Measurements from ENCODE around the gene RBM19. TPM values are rescaled to one million over a fixed set of nuclear protein-coding genes. Genes with fewer than 3 reads are reported as not detected.
A peak's percentile ranks its signal among the peaks of the same experiment; 100 is the strongest.

The RBM19 gene
- total RNA-seq, 1 donor: 22.6 TPM

DNA sequence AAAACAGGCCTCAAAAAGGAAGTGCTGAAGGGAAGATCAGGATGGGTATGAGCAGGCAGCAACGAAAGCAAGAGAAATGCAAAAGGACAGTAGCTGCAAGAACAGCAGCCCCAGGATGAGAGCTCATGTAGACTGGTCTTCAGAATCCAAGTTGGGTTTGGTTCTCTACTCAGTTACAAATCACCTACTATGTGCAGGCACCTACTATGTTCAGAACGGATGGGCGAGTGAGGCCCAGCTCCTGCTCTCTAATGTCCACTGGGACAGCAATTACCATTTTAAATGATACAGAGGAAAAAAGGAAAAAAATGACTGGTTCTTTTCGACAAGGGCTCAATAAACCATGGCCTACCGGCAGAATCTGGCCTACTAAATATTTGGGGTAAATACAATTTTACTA is 88.5 kb downstream of the RBM19 start:
- no peak for DNase-seq (ENCODE audit: low read depth)
- TF ChIP-seq, protein P1, sequence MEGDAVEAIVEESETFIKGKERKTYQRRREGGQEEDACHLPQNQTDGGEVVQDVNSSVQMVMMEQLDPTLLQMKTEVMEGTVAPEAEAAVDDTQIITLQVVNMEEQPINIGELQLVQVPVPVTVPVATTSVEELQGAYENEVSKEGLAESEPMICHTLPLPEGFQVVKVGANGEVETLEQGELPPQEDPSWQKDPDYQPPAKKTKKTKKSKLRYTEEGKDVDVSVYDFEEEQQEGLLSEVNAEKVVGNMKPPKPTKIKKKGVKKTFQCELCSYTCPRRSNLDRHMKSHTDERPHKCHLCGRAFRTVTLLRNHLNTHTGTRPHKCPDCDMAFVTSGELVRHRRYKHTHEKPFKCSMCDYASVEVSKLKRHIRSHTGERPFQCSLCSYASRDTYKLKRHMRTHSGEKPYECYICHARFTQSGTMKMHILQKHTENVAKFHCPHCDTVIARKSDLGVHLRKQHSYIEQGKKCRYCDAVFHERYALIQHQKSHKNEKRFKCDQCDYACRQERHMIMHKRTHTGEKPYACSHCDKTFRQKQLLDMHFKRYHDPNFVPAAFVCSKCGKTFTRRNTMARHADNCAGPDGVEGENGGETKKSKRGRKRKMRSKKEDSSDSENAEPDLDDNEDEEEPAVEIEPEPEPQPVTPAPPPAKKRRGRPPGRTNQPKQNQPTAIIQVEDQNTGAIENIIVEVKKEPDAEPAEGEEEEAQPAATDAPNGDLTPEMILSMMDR (IDR thresholded peaks at IDR 0.05; ENCODE audit: insufficient read depth, low read length): no peak
- H3K4me3 ChIP-seq (ENCODE audit: low read depth, low read length): no peak overlapping the region

DNA sequence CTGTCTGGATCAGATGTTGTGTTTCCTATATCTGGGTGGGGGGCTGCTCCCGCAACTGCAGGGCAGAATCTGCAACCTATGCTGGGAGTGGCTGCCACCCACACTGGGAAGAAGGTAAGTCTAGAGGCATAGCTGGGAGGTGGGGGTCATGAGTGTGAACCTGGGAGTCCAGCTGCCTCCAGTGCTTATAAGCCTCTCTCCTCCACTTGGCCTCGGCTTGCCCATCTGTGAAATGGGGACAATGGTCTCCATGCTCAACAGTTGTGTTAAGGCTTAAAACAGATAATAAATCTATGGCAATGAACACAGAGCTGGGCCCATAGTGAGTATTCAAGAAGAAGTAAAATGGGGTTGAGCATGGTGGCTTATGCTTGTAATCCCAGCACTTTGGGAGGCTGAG is 90.0 kb downstream of the RBM19 start:
- TF ChIP-seq, protein P1 (IDR thresholded peaks at IDR 0.05; ENCODE audit: insufficient read depth, low read length): no peak
- no peak overlapping the region for H3K4me3 ChIP-seq (ENCODE audit: low read depth, low read length)
- DNase-seq (ENCODE audit: low read depth): no peak

DNA sequence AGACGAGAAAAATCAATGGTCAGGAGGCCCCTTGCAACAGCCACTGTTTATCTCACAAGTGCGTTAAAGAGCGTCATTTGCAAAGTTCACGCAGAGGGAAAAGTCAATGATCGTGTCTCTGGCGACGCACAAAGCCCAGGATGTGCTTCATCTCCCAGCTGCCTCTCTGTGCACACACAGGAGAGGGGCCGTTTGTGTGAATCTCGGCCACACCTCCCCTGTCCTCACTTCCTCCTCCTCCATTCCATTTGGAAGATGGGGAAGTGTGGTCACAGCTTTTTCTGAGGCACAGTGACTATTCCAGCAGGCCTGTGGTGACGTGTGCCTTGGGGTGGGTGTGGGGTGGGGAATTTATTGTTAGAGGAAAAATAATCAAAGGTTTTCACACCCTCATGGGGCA is 90.4 kb downstream of the RBM19 start:
- no peak overlapping the region for H3K4me3 ChIP-seq (ENCODE audit: low read depth, low read length)
- no peak for DNase-seq (ENCODE audit: low read depth)
- TF ChIP-seq, protein P1 (IDR thresholded peaks at IDR 0.05; ENCODE audit: insufficient read depth, low read length): no peak

DNA sequence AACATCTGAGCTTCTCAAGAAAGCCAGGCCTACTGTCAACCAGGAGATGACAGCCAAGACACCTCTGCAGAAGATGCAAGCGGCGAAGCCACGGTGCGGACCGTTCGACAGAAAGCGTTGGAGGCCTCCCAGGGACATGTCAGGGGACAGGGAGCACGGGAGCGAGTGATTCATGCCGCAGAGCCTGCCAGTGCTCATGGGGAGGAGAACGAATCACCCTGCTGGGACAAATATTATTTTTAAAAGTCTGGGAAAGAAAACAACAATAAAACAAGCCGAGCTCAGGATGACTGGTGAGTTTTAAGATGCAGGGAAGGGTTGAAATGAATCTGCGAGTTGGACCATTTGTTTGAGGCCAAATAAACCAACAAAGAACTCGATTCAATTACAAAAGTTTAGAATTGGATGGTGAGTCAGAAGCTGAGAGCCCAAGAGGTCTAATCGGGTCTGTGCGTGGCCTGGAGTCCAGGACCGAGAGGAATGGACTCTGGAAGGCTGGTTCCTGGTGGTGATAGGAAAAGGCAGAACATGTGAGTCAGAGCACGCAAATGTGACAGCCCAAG is 91.0 kb downstream of the RBM19 start:
- DNase-seq (ENCODE audit: low read depth): peak; percentile 26
- H3K4me3 ChIP-seq (ENCODE audit: low read depth, low read length): no peak overlapping the region

DNA sequence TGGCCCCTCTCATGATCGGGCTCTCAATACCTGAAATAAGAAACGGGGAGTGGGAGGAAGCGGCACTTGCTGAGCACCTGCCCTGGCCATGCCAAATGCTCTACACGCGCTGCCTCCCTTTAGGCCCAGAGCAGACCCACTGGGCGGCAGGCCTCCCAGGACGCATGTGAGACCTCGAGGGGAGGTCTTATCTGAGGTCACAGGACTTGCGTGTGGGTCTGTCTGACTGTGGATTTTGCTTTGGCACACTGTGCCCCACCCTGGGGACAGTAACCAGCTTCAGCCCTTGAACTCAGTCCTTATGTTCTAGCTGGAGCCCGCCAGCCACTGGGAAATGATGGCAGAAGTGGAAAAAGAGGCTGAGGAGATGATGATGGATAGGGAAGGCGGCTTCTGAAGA is 91.8 kb downstream of the RBM19 start:
- no peak for DNase-seq (ENCODE audit: low read depth)
- TF ChIP-seq, protein P1 (IDR thresholded peaks at IDR 0.05; ENCODE audit: insufficient read depth, low read length): no peak
- H3K4me3 ChIP-seq (ENCODE audit: low read depth, low read length): no peak overlapping the region

More for the DNA sequence above, 91.0 kb downstream of the RBM19 start:
- TF ChIP-seq, protein P1 (IDR thresholded peaks at IDR 0.05; ENCODE audit: insufficient read depth, low read length): no peak

DNA sequence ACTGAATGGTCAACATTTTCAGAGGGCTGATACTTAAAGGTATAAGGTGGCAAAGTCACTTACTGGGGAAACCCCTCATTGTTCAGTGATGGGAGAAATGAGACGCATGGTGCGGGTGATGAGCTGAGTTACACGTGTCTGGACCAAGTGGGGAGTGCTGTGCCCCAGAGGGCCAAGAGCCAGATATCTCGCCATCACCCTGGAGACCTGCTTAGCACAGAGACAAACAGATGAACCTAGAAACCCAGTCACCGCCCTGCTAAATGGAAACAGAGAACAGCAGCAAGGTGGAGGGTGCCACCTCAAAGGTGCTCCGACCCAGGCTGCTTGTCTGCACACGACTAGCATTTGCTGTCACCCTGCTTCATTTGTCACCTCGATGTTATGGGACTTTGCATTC is 92.4 kb downstream of the RBM19 start:
- DNase-seq (ENCODE audit: low read depth): no peak
- no peak overlapping the region for H3K4me3 ChIP-seq (ENCODE audit: low read depth, low read length)
- TF ChIP-seq, protein P1 (IDR thresholded peaks at IDR 0.05; ENCODE audit: insufficient read depth, low read length): no peak

DNA sequence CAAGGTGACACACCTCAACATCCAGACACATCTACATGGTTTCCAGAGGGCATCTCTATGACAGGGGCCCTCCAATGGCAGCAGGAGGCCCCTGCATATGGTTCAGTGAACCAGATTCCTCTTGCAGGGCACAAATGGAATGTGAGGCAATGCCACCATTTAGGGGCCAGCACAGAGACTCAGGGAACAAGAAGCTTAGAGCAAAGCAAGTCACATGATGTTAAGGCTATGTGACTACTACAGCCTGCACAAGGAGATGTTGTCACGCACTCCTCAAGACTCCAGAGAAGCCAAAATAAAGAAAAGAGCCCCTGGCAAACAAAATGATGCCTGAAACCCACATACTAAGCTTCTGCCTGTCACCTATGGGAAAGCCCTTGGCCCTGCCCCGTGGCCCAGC is 95.2 kb downstream of the RBM19 start:
- TF ChIP-seq, protein P1 (IDR thresholded peaks at IDR 0.05; ENCODE audit: insufficient read depth, low read length): no peak
- no peak overlapping the region for H3K4me3 ChIP-seq (ENCODE audit: low read depth, low read length)
- DNase-seq (ENCODE audit: low read depth): no peak

Data from fibroblast of the aortic adventitia (primary cell).